DND-41 (cell line): ENCODE measurements around the gene PHACTR1.

ENCODE experiments used
- EZH2 ChIP-seq: IDR thresholded peaks from 3 replicates; pipeline ENCODE4 v1.6.1; 2012; ENCODE audit warnings: borderline replicate concordance, low read depth, mild to moderate bottlenecking, moderate library complexity, low read length, inconsistent platforms; ENCODE audit not compliant: severe bottlenecking
- TF ChIP-seq, protein P1 (sequence below): IDR thresholded peaks from 2 replicates; pipeline ENCODE4 v1.5.1; 2012; ENCODE audit warnings: borderline replicate concordance, low read length, moderate library complexity, mild to moderate bottlenecking; ENCODE audit not compliant: poor library complexity, severe bottlenecking; ENCODE audit errors: extremely low read depth

- TF ChIP-seq, protein P1, sequence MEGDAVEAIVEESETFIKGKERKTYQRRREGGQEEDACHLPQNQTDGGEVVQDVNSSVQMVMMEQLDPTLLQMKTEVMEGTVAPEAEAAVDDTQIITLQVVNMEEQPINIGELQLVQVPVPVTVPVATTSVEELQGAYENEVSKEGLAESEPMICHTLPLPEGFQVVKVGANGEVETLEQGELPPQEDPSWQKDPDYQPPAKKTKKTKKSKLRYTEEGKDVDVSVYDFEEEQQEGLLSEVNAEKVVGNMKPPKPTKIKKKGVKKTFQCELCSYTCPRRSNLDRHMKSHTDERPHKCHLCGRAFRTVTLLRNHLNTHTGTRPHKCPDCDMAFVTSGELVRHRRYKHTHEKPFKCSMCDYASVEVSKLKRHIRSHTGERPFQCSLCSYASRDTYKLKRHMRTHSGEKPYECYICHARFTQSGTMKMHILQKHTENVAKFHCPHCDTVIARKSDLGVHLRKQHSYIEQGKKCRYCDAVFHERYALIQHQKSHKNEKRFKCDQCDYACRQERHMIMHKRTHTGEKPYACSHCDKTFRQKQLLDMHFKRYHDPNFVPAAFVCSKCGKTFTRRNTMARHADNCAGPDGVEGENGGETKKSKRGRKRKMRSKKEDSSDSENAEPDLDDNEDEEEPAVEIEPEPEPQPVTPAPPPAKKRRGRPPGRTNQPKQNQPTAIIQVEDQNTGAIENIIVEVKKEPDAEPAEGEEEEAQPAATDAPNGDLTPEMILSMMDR: no peak
- TF ChIP-seq EZH2: no peak
Measured at GRCh38 chr6:13195803-13196202, 479.2 kb downstream of the PHACTR1 start.
